ENCODE measurements around the gene IGF2BP2. TPM values are rescaled to one million over a fixed set of nuclear protein-coding genes. Genes with fewer than 3 reads are reported as not detected.

Gene IGF2BP2
- total and polyA plus RNA-seq, 2 of the 13 experiments (the other 11 are each of a cell fraction or from before 2014, with no cell fraction given), result 6.5 to 46.0 TPM

DNA sequence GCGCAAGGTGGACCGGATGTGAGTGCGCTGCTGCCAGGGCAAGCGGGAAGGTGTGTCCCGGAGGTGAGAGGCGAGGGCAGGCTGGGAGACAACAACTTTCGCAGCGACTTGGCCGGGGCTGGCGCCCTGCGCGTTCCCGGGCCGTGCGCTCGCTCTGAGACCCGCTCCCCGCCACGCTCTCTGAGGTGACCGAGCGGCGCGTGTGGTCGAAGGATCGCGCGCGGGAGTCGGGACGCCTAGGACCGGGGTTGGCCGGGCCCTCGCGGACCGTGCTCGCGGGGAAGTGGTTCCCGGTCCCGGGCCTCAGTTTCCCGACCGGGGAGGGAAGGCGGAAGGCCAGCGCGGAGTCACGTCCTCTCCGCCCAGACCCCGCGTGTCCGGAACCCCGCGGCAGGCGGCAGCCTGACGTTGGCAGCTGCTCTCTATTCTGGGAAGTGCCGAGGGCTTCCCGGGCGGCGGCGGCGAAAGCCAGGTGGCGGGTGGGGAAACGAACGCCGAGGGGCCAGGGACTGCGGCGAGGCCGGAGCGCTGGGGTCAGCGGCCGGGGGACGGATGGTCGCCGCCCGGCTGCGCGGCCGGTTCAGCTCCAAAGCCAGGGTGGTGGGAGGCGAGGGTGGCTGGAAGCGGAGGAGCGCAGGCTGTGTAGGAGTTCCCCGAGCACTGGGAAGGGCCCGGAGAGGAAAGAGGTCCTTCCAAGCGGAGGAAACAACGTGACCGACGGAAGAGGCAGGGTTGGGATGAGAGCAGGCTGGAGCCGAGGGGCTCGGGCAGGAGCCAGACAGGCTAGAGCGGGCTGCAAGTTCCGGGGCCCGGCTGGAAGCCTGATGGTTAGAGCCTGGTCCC, 1.0 kb upstream of the IGF2BP2 start (continued):
- no peak for TF ChIP-seq GLI4 (CRISPR knock-in tag; IDR thresholded peaks at IDR 0.05; ENCODE audit: borderline replicate concordance)
- TF ChIP-seq PAF1 (CRISPR knock-in tag; IDR thresholded peaks at IDR 0.05), result no peak
- no peak for TF ChIP-seq TOPORS (CRISPR knock-in tag; IDR thresholded peaks at IDR 0.05)
- 0 out of 2 replicates have a peak, but pooled peaks have one; percentile 47 for TF ChIP-seq ZNF839 (CRISPR knock-in tag; IDR thresholded peaks at IDR 0.05; ENCODE audit: borderline replicate concordance)
- TF ChIP-seq, protein P1, sequence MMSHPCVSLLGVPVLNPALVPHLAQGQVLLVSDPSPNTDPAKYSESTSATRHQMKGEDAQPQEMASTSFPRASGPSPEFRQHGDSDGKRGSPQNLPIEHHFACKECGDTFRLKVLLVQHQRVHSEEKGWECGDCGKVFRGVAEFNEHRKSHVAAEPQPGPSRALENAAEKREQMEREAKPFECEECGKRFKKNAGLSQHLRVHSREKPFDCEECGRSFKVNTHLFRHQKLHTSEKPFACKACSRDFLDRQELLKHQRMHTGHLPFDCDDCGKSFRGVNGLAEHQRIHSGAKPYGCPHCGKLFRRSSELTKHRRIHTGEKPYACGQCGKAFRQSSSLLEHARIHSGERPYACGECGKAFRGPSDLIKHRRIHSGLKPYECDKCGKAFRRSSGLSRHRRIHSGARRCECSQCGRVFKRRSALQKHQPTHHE (CRISPR knock-in tag; IDR thresholded peaks at IDR 0.05; ENCODE audit: borderline replicate concordance), result no peak
- no peak for TF ChIP-seq MAFF (IDR thresholded peaks at IDR 0.05; ENCODE audit: low read depth, low read length)
- TF ChIP-seq, protein P2, sequence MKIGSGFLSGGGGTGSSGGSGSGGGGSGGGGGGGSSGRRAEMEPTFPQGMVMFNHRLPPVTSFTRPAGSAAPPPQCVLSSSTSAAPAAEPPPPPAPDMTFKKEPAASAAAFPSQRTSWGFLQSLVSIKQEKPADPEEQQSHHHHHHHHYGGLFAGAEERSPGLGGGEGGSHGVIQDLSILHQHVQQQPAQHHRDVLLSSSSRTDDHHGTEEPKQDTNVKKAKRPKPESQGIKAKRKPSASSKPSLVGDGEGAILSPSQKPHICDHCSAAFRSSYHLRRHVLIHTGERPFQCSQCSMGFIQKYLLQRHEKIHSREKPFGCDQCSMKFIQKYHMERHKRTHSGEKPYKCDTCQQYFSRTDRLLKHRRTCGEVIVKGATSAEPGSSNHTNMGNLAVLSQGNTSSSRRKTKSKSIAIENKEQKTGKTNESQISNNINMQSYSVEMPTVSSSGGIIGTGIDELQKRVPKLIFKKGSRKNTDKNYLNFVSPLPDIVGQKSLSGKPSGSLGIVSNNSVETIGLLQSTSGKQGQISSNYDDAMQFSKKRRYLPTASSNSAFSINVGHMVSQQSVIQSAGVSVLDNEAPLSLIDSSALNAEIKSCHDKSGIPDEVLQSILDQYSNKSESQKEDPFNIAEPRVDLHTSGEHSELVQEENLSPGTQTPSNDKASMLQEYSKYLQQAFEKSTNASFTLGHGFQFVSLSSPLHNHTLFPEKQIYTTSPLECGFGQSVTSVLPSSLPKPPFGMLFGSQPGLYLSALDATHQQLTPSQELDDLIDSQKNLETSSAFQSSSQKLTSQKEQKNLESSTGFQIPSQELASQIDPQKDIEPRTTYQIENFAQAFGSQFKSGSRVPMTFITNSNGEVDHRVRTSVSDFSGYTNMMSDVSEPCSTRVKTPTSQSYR (CRISPR knock-in tag; IDR thresholded peaks at IDR 0.05; ENCODE audit: borderline replicate concordance), result no peak
- TF ChIP-seq XRCC5 (optimal IDR thresholded peaks at IDR 0.05; ENCODE audit: low read length), result no peak
- TF ChIP-seq HNF4G (IDR thresholded peaks at IDR 0.05; ENCODE audit: borderline replicate concordance, low read depth, low read length), result no peak
- no peak for TF ChIP-seq HNF4G (CRISPR knock-in tag; IDR thresholded peaks at IDR 0.05; ENCODE audit: borderline replicate concordance, low read depth)
- no peak for TF ChIP-seq ZNF674 (CRISPR knock-in tag; IDR thresholded peaks at IDR 0.05; ENCODE audit: low read depth)
- no peak for TF ChIP-seq RFXAP (CRISPR knock-in tag; IDR thresholded peaks at IDR 0.05; ENCODE audit: borderline replicate concordance)
- TF ChIP-seq HHEX (CRISPR knock-in tag; IDR thresholded peaks at IDR 0.05), result no peak
- TF ChIP-seq MIXL1 (CRISPR knock-in tag; IDR thresholded peaks at IDR 0.05), result no peak
- no peak for TF ChIP-seq ZNF12 (CRISPR knock-in tag; IDR thresholded peaks at IDR 0.05)
- no peak for TF ChIP-seq GATA4 (IDR thresholded peaks at IDR 0.05; ENCODE audit: borderline replicate concordance, low read depth)
- no peak for TF ChIP-seq NFATC3 (CRISPR knock-in tag; IDR thresholded peaks at IDR 0.05)
- TF ChIP-seq YY1 (IDR thresholded peaks at IDR 0.05; ENCODE audit: insufficient read depth, insufficient replicate concordance, low read depth, low read length), result no peak
- no peak for TF ChIP-seq CBX2 (IDR thresholded peaks at IDR 0.05; ENCODE audit: low read depth, low read length)
- TF ChIP-seq CBX2 (CRISPR knock-in tag; IDR thresholded peaks at IDR 0.05; ENCODE audit: low read depth), result no peak
- TF ChIP-seq NFYB (CRISPR knock-in tag; IDR thresholded peaks at IDR 0.05), result no peak
- TF ChIP-seq, protein P3, sequence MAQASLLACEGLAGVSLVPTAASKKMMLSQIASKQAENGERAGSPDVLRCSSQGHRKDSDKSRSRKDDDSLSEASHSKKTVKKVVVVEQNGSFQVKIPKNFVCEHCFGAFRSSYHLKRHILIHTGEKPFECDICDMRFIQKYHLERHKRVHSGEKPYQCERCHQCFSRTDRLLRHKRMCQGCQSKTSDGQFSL (CRISPR knock-in tag; IDR thresholded peaks at IDR 0.05), result no peak; the same call in 1 of the 2 replicates
- TF ChIP-seq IKZF1 (IDR thresholded peaks at IDR 0.05), result no peak
- TF ChIP-seq RBM22 (optimal IDR thresholded peaks at IDR 0.05; ENCODE audit: low read length), result no peak
- TF ChIP-seq SNRNP70 (IDR thresholded peaks at IDR 0.05; ENCODE audit: low read depth, low read length), result no peak
- TF ChIP-seq CC2D1A (CRISPR knock-in tag; IDR thresholded peaks at IDR 0.05), result no peak
- TF ChIP-seq ZNF879 (CRISPR knock-in tag; IDR thresholded peaks at IDR 0.05), result 0 out of 2 replicates have a peak, but pooled peaks have one; percentile 74
- TF ChIP-seq POLR2A (IDR thresholded peaks at IDR 0.05; ENCODE audit: insufficient read depth in 1 of 2, low read depth in 2 of 2, low read length in 2 of 2), result peak in 1 of 2 experiments; percentile 55; a peak in 3 of 4 replicates
- no peak for TF ChIP-seq RELA (CRISPR knock-in tag; IDR thresholded peaks at IDR 0.05)
- TF ChIP-seq ZNF543 (CRISPR knock-in tag; IDR thresholded peaks at IDR 0.05), result 0 out of 2 replicates have a peak, but pooled peaks have one; percentile 23
